Sciatic nerve (tissue), 2 donors: ENCODE results near the gene ATP6V0A1. TPM values are rescaled to one million over a fixed set of nuclear protein-coding genes. Genes with fewer than 3 reads are reported as not detected.
"Not testable (repeated sequence)": the region's sequence is repeated elsewhere in the genome, so short reads cannot be mapped to it uniquely, and the experiment has no call there.

Experiments
- ATAC-seq: fragments of 200-7000 bp; cut with Tn5 transposase; one replicate; pipeline ENCODE4 v1.9.1; 2020; ENCODE audit warnings: mild to moderate bottlenecking, moderate library complexity
- DNase-seq: peaks from one replicate; pipeline ENCODE4 v3.0.0-alpha.2; 2020; ENCODE audit warnings: low spot score
- intact Hi-C: fragments of 100-400 bp; cut with DNase I; formaldehyde crosslinking; loops from one replicate; pipeline ENCODE4 v1.14.2; 2022
- total RNA-seq: library from RNA; stranded (reverse); fragmentation: NEBNext Ultra II Directional; extraction: Animal tissue kit (Norgen Biotek cat#: 25700); gene quantifications from one replicate; pipeline ENCODE4 v1.2.1, GENCODE V29; 2021
- donor health status: DM: no; HTN: no; CAD: no.
- donor health status: DM: no; HTN: no; CAD: no.

Gene ATP6V0A1
- total RNA-seq, 1 donor from 2014 or later = 115 TPM

- DNase-seq, ATAC-seq, intact Hi-C loops: not testable (repeated sequence)
Measured at GRCh38 chr17:42545755-42546505, 87.3 kb downstream of the ATP6V0A1 start.

GRCh38 chr17:42547001-42547461 is 88.4 kb downstream of the ATP6V0A1 start:
- intact Hi-C loops = no loop called here
- ATAC-seq = no peak

GRCh38 chr17:42547698-42548069 is 89.0 kb downstream of the ATP6V0A1 start:
- ATAC-seq (no peak), DNase-seq (no peak)
- intact Hi-C loops = no loop called here

More at GRCh38 chr17:42547001-42547461, 88.4 kb downstream of the ATP6V0A1 start:
- DNase-seq = no peak

- intact Hi-C loops = no loop called here
- DNase-seq (no peak), ATAC-seq (peak; percentile 24)
Measured at GRCh38 chr17:42548070-42548837, 89.6 kb downstream of the ATP6V0A1 start.

GRCh38 chr17:42548993-42549755 is 90.5 kb downstream of the ATP6V0A1 start:
- DNase-seq (no peak), ATAC-seq (no peak)
- intact Hi-C loops = no loop called here

GRCh38 chr17:42552736-42553135 is 94.1 kb downstream of the ATP6V0A1 start, which contains the start of gene HSD17B1:
Gene HSD17B1, plus strand, starts transcription at chr17:42552923. Its CDS starts 11 bp downstream, at chr17:42552934.
- DNase-seq, intact Hi-C loops, ATAC-seq: not testable (repeated sequence)

- intact Hi-C loops = no loop called here
- ATAC-seq = peak; percentile 5
- no peak for DNase-seq
Measured at GRCh38 chr17:42553161-42553818, 94.6 kb downstream of the ATP6V0A1 start.

- intact Hi-C loops = no loop called here
- peak; percentile 2 for ATAC-seq
- DNase-seq = no peak
Measured at GRCh38 chr17:42553866-42554249, 95.2 kb downstream of the ATP6V0A1 start.

- intact Hi-C loops = no loop called here
- peak; percentile 95 for ATAC-seq
- peak; percentile 92 for DNase-seq
Measured at GRCh38 chr17:42554250-42555121, 95.8 kb downstream of the ATP6V0A1 start.

GRCh38 chr17:42555122-42555622 is 96.5 kb downstream of the ATP6V0A1 start:
- intact Hi-C loops = no loop called here
- no peak for ATAC-seq
- no peak for DNase-seq

GRCh38 chr17:42555961-42556617 is 97.4 kb downstream of the ATP6V0A1 start:
- DNase-seq, intact Hi-C loops, ATAC-seq: not testable (repeated sequence)

- ATAC-seq = no peak
- DNase-seq = no peak
- intact Hi-C loops = no loop called here
Measured at GRCh38 chr17:42559075-42559474, 100.4 kb downstream of the ATP6V0A1 start.

- intact Hi-C loops = no loop called here
- ATAC-seq (no peak), DNase-seq (no peak)
Measured at GRCh38 chr17:42560246-42560645, 101.6 kb downstream of the ATP6V0A1 start.

- ATAC-seq = peak; percentile 92
- peak; percentile 98 for DNase-seq
- intact Hi-C loops = no loop called here
Measured at GRCh38 chr17:42561897-42562387, 103.3 kb downstream of the ATP6V0A1 start, which contains the start of gene COASY. Gene COASY, plus strand, starts transcription at chr17:42562148. Its CDS starts 475 bp downstream, at chr17:42562623.

GRCh38 chr17:42562388-42563142 is 103.9 kb downstream of the ATP6V0A1 start:
- intact Hi-C loops = no loop called here
- DNase-seq (no peak), ATAC-seq (peak; percentile 0)

GRCh38 chr17:42563143-42563509 is 104.4 kb downstream of the ATP6V0A1 start:
- ATAC-seq (no peak), DNase-seq (no peak)
- intact Hi-C loops = no loop called here
